Activated CD4-positive, alpha-beta T cell treated with anti-CD3 and anti-CD28 coated beads, Interleukin-2, amount 50 U/mL, for 24 hours (primary cell): ENCODE results near the gene SEZ6L.

Experiments
- DNase-seq, 2 donors: peaks; one replicate each; pipeline ENCODE4 v3.0.0-alpha.2; 2020; ENCODE audit warnings: low read depth in 1 of 2, low spot score in 1 of 2

The SEZ6L gene

DNA sequence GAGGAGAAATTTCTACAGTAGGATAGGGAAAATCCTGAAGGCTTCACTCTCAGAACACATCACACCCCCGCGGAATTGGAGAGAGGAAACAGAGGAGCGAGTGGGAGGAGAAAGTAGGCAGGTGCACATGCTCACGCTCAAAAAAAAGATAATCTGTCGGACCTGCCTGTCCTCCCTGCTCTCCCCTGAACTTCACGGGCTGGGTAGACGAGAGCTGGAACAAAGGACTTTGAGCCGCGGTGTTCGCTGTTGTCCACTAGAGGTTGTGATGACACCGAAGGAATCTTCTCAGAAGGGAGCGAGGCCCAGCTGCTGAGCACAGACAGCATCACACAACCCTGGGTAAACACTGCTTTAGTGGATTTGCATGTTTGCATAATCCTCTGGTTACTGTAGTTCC is 5.0 kb downstream of the SEZ6L start:
- no peak for DNase-seq

DNA sequence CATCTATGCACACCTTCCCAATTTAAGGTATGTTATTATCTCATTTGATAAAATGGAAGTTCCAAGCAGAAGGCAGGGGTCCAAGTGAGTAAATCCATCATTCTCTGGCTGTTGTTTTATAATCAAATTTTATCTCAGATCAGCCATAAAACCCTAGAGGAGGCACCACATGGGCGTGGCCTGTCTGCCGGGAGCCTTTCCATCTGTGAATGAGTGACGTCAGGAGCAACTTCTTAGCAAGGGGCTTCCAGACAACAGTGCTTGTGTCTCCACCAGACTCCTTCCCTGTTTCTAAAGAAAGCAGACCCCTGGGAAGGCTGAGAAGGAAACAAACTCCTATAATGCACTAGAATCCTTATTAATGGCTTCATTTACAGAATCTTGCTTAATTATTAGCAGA is 13.5 kb downstream of the SEZ6L start:
- no peak for DNase-seq

DNA sequence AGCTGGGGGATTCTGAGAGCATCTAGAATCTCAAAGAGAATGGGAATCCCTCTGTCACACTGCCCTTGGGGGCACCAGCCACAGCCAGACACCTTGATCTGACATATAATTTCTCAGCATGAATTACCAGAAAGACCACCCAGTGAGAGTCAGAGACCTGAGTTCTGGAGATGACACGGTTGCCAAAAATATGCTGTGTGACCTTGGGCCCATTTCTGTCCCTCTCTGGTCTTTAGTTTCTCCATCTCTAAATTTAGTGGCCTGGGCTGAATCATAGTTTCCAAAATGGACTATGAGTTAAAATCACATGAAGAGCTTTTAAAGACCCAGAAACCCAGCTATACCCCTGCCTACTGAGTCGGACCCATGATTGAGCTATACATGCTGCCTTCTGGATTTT is 15.9 kb downstream of the SEZ6L start:
- DNase-seq, result no peak

DNA sequence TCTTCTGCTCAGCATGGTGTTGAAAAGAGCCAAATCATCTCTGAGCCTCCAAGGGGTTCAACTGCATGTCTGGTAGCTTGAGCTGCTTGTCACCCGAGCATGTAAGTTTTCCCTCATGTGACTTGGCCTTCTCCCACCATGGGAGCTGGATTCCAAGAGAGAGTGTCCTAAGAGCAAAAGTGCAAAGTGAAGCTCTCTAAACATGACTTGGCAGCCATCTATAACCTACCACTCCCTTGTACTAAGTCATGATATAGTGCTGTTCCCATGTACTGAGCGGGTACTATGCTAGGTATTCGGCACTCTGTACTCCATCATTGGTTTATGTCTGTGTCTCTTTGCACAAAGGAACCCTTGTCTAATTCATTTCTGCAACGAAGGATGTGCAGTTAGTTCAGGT is 19.1 kb downstream of the SEZ6L start:
- DNase-seq, result no peak

DNA sequence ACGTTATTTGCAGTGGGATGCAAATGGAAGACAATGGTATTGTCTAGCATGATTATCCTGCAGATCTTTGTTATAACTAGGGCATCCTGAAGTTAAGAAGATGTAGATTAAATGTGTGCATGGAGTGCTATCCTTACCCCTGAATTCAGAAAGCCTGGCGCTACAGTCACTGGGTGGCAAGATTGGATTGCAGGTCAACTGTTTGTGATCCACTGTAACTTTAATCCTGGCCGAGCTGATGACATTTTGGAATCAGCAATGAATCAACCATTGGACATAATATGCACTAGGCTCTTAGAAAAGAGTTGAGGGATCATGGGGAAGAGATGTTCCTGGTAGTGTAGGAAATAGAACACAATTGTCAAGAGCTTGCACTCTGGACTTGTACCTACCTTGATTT is 25.1 kb downstream of the SEZ6L start:
- no peak for DNase-seq

DNA sequence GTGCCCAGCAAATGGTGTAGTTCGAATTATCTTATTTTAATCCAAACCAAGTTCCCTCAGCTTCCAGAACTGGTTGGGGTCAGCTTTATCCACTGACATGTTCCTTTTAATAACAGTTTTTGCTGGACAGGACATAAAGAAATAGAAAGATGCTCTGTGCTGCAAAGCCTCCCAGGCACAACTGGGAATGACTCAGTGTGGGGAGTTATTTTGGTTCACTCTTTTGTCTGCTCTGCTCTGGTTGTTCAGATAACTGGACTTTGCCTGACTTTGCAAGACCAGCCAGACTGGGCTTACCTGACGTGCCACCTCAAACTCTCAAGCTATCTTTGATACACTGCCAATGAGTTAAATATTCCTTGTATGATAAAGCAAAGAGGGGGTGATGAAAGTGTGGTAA is 25.6 kb downstream of the SEZ6L start:
- no peak for DNase-seq

DNA sequence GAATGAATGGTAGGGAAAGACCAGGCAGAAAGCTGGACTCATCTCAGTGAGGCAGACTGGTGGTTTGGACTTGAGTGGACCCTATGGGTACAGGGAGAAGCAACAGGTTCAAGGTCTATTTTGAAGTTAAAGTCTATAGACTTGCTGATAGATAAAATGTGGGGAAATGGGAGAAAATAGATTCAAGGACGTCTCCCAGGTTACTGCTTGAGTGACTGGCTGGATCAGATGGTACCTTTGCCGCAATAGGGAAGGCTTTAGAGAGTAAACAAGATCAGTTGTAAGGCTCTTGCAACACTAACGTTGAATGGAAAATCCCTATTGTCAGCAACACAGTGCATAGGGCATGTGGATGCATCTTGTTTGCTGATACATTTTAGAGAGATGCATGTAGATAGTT is 27.4 kb downstream of the SEZ6L start:
- DNase-seq, result no peak

DNA sequence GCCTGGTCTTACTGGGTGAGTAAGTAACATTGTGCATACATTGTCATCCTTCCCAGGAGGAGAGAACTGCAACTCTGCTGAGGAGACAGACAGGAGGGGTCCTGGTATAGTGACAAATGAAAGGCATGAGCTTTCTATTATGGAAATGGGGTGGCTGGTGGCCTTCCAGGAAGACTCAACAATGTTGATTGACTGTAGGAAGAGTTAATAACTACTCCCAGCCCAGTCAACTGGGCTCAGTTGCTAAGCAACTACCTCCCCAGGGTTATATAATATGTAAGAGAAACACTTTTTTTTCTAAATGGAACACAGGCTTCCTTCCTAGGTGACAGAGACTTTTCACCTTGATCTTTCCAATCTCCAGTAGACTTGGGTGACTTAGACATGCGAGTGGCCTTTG is 28.2 kb downstream of the SEZ6L start:
- DNase-seq, result no peak

DNA sequence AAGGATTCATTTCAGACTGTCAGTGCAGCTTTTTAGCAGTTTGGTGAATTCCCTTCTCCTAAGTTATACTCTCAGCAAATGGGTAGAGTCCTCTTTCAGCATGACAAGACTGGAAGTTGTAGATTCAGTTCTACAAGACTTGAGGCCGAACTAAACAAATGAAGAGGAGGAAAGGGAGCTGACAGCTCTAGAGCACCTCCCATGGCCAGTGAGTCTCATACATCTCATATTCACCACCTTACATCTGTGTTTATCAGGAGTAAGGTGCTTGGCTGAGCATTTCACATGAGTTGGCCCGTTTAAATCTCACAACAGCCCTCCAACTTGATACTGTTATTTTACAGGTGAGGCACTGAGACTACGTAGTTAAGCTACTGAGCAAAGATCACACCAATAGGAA is 30.4 kb downstream of the SEZ6L start:
- DNase-seq, result no peak

DNA sequence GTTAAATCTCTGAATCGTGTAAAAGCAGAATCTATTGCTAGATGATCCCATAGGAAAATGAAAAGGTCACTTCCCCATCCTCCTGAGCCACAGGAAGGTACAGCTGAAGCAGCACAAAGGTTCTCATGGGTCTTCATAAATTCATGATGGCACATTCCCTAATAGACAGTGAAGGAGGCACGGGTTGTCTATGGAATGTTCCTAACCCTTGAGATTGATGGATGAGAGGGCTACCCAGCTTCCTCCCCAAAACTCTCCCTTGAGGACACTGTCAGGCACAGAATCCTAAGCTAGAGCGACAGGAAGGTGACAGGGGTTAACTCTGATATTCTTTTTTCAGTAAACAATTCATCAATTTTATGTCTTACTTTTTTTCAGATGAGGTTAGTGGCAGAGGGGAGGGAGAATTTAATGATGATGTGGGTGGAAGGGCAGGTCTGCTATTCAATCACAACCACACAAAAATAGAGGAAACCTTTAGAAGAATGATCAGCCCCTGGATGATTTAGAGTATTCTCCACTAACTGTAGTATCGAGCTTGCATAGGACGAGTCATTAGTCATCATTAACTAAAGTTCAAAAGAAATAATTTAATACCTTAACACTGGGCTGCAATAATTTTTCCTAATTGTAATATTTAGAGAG is 33.1 kb downstream of the SEZ6L start:
- DNase-seq, result no peak

DNA sequence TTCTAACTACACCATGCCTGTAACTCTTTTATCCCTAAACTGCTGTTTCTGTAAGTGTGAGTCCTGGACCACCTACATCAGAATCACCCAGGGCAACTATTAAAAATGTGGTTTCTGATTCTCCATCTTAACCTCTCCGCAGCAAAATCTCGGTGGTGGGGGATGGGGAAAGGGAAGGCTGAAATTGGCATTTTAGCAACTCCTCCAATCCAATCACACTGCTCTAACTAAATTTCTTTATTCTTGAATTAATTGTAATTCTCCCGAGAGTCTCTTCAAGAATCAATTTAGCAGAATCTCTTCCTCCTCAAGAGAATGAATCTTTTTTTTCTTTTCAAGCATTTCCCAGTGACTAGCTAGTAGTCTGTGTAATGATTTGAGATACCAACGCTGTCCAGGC is 36.2 kb downstream of the SEZ6L start:
- DNase-seq, result no peak

DNA sequence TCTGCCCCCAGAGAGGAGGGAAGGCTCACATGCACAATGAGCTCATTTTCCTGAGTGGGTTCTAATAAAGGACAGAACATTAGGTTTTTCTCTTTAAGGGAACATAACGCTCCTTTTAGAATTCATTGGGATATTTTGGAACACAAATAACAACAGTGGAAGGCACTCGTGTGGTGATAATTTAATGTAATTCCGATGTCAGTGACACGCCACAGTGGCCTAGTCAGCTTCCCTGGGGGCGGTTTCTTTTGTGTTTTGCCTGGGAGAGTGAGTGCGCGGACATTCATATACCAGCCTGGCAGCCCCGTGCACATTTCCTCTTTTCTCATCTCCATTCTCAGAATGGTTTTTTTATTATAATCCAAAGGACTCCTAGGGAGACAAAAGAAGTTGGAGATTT is 41.1 kb downstream of the SEZ6L start:
- no peak for DNase-seq

DNA sequence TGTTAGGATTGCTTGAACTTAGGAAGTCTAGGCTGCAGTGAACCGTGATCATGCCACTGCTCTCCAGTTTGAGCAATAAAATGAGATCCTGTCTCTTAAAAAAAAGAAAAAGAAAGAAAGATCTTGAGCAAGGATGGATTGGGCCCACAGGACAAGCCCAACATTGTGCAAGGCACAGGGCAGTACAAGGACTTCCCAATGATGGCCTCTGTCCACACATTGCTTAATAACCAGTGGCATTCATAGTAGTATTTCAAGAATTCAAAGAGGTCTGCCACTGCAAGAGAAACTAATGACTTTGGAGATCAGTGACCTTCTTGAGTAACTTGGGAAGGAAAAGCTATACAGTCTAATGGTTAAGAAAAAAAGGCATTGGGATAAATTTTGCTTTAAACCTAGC is 44.6 kb downstream of the SEZ6L start:
- DNase-seq, result no peak

DNA sequence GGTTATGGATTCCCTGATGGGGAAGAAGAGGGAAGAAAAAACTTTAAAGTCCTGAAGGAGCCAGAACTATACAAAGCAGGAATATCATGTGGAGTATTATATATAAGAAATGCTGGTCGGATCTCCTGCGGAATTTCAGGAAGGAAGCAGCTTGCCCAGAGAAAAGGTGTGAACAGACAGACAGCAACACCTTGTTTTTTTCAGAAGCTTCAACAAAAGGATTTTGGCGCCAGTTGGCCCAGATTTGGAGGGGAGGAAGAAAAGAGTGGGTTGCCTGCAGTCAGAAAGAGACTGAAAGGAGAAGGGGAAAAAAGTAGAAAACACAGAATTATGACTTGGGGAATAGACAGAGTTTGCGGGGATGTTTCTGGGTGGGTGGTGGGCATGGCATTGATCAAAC is 45.2 kb downstream of the SEZ6L start:
- DNase-seq, result no peak

DNA sequence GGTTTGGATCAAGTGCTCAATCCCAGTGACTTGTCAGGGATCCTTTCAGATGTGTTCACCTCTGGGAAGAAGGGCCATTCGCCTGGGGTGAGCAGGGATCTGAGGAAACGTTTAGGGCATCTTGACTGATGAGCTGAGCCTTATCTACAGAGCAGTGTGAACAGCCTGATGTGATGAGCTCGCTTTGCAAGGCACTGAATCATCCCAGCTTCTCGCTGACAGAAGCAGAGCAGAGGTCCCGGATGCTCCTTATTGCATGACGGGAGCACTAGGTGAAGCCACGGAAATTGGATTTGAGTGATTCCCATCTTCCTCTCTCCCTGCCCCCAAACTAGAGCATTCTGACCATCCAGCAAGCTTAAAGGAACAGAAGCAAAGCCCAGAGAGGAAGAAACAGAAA is 46.5 kb downstream of the SEZ6L start:
- no peak for DNase-seq

DNA sequence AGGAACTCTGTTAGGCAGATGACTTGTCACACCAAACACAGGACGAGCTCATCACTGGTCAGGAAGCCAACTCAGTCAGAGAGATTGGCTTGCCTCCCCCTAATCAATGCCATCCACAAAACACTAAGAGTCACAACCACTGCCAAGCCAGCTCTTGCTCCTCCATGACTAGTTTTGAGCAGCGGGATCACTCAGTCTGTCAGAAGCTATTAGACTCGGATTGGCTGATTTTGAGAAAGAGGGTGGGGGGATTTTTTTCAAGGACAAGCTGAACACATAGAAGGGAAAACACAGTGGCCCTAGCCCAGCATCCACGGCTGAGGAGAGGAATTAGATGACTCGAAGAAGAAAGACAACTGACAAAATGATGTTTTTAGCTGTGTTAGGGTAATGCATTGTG is 55.9 kb downstream of the SEZ6L start:
- DNase-seq, result no peak

DNA sequence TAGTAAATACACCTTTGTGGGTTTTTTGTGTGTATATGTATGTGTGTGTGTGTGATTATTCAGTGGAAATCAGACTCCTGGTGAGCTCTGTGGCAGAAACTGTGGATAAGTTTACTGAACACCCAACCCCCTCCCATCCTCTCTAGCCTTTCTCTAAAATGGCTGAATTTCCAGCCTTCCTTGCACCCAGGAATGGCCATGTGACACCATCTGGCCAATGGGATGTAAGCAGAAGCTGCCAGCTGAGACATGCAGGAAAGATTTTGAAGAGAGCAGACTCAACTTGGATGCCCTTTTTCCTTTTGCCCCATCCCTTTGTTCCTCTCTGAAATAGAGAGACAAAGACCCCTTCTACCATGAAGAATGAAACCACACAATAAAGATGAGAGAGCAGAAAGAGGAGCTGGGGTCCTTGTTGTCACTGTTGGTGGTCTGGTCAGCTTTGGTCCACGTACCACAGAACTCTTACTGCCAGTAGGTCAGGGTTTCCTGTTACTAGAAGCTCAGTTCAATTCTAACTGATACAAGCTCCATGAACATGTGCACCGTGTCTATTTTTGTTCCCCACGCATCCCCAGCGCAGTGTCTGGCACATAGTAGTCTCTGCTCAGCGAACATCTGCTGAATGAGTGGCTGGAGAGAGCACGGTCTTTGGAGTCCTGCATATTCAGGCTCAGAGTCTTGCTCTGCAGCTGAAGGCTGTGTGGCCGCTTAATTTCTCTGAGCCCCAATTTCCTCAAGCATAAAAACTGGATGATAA is 57.5 kb downstream of the SEZ6L start:
- no peak for DNase-seq

DNA sequence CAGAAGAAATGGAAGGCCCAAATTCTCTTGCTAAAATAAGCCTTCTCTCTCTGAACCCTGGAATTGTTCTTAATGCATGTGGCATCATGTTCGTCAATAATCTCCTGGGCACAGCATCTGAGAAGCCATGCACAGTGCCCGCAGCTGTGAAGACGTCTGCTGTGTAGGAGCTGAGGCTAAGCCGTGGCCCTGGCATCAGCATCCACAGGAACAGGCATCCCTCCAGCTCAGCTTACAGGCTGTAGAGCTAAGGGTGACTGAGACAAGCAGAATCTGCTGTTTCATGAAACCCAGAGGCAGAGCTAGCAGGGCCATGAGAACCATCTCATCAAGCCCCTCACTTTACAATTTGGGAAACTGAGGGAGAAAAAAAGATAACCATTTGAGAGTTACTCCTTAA is 60.6 kb downstream of the SEZ6L start:
- DNase-seq, result no peak

DNA sequence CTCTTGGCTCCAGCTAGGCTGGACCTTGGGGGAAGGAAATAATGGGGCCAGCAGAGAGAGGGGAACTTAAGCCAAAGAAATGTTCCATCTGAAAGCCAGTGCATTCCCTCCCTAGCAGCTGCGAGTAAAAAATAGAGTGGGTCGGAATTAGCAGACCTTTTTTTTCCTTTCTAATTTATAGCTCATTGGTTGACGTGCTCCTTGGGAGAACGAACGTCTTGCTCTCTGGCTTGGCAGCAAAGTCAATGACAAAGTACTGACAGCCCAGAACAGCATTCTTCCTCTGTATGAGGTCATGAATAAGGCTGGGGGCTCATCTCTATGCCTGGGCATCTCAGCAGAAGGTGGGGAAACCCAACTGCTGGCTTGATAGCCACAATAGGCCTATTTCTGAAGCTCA is 65.0 kb downstream of the SEZ6L start:
- DNase-seq, result no peak

DNA sequence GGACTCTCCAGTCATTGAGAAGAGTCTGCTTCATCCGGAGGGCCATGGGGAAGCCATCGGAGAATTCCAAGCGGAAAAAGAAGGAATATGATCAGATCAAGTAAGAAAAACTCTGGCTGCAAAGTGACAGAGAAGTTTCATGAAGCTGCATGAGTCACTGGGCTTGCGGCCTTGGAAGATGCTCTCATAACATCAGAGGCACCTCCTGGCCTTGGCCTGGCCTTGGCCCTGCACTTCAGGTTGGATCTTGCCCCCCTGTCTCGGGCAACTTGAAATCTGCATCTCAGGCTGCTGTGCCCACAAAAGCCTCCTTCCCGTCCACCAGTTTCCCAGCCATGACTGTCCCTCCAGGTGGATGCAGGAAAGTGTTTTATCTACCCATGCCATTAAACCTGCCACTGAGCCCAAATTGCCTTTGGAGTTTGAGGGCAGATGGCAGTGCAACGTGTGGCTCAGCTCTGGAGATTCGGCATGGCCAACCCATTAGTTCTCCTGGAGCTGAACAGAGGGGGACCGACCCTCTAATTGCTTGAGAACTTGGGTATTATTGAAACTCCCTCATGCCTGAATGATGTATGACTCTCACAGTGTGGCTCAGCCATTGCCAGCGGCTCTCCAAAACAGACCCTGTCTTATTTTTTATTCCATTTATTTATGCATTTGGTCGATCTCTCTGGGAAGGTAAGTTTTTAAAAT is 66.7 kb downstream of the SEZ6L start:
- no peak for DNase-seq

DNA sequence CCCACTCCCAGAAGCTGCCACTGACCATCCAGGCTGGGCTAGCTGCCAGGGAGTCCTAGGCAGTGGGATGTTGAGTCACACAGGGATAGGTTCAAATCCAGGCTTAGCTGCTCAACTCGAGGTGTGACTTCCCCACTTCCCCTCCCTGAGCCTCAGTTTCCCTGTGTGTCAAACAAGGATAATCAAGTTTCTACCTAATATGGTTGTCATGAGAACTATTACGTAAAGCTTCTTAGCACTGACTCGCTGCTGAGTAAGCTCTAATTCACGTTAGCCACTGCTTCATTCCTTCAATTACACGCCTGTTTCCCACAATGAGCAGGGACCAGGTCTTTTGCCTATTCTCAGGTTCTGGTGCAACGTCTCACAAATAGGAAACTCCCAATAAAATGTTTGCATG is 67.7 kb downstream of the SEZ6L start:
- DNase-seq, result no peak

DNA sequence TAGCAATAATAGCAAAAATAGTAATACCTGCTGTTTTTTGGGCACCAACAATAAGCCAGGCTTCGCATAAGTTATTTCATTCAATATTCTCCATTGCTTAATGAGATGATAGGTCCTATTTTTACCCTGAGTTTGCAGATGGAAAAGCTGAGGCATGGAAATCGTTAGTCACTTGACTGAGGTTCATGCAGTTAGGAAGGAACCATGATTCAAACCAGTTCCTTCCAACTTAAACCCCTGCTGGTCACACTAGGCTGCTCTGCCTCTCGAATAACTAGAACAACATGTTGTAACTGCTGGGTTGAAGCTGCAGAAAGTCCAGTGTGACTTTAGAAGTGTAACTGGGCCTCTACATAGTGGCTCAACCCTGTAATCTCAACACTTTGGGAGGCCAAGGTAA is 69.3 kb downstream of the SEZ6L start:
- DNase-seq, result no peak

DNA sequence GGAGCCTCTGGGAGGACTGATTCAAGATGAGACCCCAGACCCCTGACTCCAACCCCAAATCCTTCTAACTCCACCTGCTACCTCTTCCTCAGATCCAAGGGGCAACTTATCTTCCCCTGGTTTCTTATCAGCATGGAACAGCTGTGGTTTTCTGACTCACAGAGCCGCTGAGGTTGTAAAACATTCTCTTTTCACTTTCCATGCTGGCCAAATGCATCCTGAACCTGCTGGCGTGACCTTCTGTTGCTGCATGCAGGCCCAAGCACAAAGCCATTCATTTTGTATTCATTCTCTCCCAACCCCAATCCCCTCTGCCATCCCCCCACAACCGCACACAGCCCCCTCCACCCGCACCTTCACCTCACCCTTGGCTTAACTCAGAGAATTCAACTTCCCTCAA is 70.3 kb downstream of the SEZ6L start:
- DNase-seq, result no peak
